HG03558 (cell line): ENCODE data around the gene FEM1C.
"Not testable (repeated sequence)": the region's sequence is repeated elsewhere in the genome, so short reads cannot be mapped to it uniquely, and the experiment has no call there.

ENCODE experiments used
- ATAC-seq: cut with Tn5 transposase; IDR thresholded peaks from one replicate; pipeline ENCODE4 v1.9.1; 2021; ENCODE audit warnings: moderate number of reproducible peaks; ENCODE audit not compliant: unreplicated experiment; ENCODE audit errors: extremely low read depth

Gene FEM1C

DNA sequence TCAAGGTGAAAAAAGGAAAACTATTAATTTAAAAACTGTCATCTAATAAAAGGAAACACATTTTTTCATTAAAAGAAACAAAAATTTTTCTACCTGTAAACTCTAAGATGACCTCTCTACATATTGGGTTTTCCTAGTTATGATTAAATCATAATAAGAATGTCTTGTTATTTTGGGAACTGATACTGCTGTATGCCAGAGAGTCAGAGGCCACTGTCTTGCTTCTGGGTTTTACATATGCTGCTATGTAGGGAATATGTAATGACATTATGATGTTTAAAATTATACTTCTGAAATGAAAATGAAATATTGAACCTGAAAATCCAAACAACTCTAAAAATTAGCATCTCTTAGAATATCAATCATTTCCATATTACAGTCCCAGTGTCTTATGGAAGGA lies 63.7 kb downstream of the FEM1C start:
- no peak for ATAC-seq

DNA sequence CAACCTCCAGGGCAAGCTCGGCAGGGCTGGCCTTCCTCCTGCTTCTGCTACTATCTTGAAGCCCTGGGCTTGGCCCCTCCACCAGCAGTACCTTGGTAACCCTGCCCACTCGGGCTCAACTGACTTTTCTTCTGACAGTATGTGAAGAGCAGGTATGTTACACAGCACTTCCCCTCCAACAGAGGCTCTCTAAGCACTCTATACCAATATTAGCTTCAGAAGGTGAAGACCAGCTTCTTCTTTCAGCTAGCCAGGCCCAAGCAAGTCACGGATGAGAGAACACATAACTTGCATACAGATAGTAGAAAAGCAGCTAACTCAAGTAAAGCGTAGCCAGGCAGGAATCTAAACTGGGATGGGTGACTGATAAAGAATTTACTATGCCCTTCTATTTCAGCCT lies 64.3 kb downstream of the FEM1C start:
- no peak for ATAC-seq

DNA sequence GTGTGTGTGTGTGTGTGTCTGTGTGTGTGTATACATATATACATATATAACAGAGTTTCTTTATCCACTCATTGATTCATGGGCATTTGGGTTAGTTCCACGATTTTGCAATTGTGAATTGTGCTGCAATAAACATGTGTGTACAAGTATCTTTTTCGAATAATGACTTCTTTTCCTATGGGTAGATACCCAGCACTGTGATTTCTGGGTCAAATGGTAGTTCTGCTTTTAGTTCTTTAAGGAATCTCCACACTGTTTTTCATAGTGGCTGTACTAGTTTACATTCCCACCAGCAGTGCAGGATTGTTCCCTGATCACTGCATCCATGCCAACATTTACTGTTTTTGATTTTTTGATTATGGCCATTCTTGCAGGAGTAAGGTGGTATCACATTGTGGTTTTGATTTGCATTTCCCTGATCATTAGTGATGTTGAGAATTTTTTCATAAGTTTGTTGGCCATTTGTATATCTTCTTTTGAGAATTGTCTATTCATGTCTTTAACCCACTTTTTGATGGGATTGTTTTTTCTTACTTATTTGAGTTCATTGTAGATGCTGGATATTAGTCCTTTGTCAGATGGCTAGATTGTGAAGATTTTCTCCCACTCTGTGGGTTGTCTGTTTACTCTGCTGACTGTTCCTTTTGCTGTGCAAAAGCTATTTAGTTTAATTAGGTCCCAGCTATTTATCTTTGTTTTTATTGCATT lies 65.3 kb downstream of the FEM1C start:
- ATAC-seq, result not testable (repeated sequence)

DNA sequence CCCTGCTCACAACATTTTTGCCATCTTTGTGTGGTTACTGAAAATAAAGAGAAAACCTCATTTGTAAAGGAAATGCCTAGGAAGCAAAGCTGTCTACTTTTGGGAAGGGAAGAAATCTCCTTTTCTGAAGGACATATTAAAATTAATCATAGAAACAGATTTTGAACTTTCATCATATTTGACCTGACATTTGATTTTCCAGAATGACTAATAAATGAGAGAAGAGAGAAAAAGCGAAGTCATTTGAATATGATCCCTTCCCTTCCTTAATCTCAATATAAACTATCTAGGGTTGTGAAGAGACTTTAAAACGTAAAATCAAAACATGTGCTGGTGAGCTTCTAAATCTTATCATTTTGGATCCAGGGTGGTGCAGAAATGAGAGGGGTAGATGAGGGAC lies 66.3 kb downstream of the FEM1C start:
- ATAC-seq, result no peak

DNA sequence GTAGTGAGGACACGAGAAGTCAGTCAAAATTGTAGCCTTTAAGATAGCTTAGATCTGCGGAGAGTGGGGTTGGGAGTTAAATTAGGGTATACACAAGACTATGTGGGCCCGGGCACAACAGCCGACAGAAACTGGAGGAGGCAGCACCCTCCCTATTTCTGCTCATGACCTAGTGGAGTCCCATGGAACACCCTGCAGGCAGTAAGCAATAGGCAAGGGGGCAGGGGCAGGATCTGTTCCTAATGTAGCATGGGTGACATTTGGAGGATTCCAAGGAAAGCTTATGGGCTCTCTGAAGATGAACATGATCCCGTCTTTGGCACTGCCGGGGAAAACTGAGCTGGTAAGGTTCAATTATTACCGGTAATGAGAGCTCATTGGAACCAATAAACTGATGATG lies 67.0 kb downstream of the FEM1C start:
- ATAC-seq, result no peak

DNA sequence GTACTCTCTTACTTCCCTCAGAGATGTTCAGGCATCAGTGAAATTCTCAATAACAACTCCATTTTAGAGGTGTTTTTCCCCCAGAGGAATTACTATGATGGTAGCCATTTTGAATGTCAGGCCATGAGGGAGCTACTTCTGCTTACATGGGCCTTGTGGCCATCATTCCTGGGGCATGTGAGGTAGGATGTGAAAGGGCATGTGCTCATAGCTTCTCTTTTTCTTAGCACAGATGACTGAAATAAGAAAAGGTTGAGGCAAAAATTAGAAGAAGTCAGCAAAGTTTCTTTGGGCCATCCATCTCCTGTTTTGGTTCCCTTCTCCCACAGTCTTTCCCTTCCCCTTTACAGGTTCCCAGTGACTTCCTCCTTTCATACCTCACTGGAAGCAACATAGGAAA lies 68.8 kb downstream of the FEM1C start:
- ATAC-seq, result no peak

DNA sequence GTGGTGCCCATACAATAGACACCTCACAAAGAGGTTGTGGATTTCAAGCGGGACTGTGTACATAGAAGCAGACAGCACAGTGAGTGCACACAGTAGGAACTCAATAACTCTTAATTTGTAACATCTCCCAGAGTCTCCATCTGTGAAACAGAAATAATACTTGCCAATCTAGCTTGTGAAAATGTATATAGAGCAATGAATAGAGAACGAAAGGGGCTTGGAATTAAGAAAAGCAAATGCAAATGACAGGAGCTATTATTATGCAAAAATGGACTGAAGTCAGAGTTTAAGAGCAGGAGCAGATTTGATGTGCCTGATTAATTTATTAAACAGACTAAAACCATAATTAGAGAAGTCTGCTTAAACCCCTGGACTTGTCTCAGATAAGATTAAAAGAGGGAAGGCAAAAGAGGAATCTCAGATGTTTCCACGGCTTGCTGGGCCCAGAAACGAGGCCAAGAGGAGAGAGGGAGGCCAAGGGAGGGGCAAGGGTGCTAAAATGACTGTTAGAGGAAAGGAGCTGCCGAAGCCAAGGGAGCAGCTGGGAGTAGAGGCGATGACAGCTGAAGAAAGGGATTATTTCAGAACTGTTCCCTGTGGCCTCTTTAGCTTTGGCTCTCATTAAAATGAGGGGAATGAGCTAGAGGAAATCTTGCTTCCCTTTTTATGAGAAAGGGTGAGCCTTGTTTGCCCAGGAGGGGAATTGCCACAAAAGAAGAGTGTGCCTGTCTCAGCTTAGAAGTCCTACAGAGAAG lies 72.1 kb downstream of the FEM1C start:
- no peak for ATAC-seq

DNA sequence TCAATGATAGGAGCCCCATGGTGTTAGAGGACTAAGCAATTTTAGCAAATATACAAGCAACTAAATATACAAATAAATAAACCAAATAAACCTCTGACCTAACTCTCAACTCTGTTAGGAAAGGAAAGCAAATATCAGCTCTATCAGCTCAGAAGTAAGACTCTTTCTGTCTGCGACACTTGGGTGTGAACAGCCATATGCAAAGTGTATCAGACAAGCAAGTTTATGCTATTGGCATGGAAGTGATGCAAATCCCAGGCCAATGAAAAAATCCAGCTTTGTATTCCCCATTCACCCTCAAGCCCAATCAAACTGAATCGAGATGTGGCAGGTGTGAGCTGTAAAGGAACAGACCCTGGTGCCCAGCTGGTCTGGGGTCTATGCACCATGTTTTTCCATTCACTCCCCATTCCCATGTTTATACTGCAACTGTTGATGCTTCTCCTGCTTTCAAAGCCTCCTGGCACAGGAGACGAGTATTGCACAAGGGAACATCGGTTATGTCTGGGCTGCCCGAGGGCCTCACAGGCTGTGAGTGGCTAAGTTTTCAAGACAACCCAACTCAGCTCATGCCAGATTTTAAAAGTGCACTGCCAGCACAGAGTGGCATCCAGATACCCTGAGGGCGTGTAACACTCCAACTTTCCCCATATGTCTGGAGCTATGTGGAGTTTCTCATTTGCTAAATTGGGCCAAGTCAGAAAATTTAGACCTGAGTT lies 73.1 kb downstream of the FEM1C start:
- no peak for ATAC-seq

DNA sequence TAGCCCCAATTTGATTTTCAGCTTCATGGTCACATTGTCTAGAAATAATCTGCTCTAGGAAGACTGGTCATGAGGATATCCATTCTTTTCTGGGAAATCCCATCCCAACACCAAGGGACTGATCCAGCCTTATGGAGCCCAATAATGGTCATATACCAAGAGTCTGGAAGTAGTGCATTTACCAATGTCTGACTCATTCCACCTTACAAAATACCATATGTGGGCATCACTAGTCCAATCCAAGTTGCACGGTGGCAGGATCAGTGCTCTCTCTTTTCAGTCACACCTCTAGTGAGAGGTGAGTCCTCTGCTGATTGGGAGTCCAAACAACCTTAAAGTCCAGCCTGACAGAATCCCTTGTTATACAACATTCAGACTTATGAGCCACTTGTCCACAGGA lies 73.7 kb downstream of the FEM1C start:
- no peak for ATAC-seq
